Neural cell (in vitro differentiated cells): Measurements from ENCODE around the gene OR6X1. TPM values are rescaled to one million over a fixed set of nuclear protein-coding genes. Genes with fewer than 3 reads are reported as not detected.

Experiments
- H2AFZ ChIP-seq: fragments of 200-600, 300-800 bp; sonication (generic), shearing (Covaris generic); 2 replicates; pipeline ENCODE4 v1.6.0; 2014; ENCODE audit warnings: low read depth, mild to moderate bottlenecking, antibody characterized with exemption, low read length, moderate library complexity
- H3F3A ChIP-seq: fragments of 200-600 bp; shearing (Covaris generic); 2 replicates; pipeline ENCODE4 v1.6.1; 2016; ENCODE audit warnings: mild to moderate bottlenecking, moderate library complexity, mixed read lengths, antibody characterized with exemption, low read length; ENCODE audit not compliant: insufficient read depth, poor library complexity, severe bottlenecking
- H3K27ac ChIP-seq: fragments of 200-600, 300-800 bp; sonication (generic), shearing (Covaris generic); 2 replicates; pipeline ENCODE4 v1.5.1; 2014; ENCODE audit warnings: mild to moderate bottlenecking, low read length, moderate library complexity
- H3K27me3 ChIP-seq: fragments of 300-800, 200-600 bp; sonication (generic), shearing (Covaris generic); 2 replicates; pipeline ENCODE4 v1.6.0; 2014; ENCODE audit warnings: mild to moderate bottlenecking, low read depth, low read length, moderate library complexity; ENCODE audit not compliant: insufficient read depth
- H3K36me3 ChIP-seq: fragments of 300-800, 200-600 bp; sonication (generic), shearing (Covaris generic); 2 replicates; pipeline ENCODE4 v1.5.1; 2014; ENCODE audit warnings: mild to moderate bottlenecking, antibody characterized with exemption, low read length, moderate library complexity; ENCODE audit not compliant: insufficient read depth
- H3K4me2 ChIP-seq: fragments of 300-800, 200-600 bp; sonication (generic), shearing (Covaris generic); 2 replicates; pipeline ENCODE4 v1.6.0; 2014; ENCODE audit warnings: mild to moderate bottlenecking, low read length
- H3K4me3 ChIP-seq: fragments of 300-800, 200-600 bp; sonication (generic), shearing (Covaris generic); 2 replicates; pipeline ENCODE4 v1.5.1; 2014; ENCODE audit warnings: mild to moderate bottlenecking, low read length, moderate library complexity
- H3K79me2 ChIP-seq: fragments of 200-600 bp; shearing (Covaris generic); replicated peaks from 2 replicates; pipeline ENCODE4 v1.6.0; 2014; ENCODE audit warnings: mild to moderate bottlenecking, low read length, moderate library complexity; ENCODE audit not compliant: insufficient read depth
- H3K9ac ChIP-seq: fragments of 300-800, 200-600 bp; sonication (generic), shearing (Covaris generic); 2 replicates; pipeline ENCODE4 v1.6.1; 2016; ENCODE audit warnings: mild to moderate bottlenecking, low read length, mixed read lengths
- H3K9me2 ChIP-seq: fragments of 200-600 bp; shearing (Covaris generic); 2 replicates; pipeline ENCODE4 v1.6.1; 2016; ENCODE audit warnings: mild to moderate bottlenecking, low read length, mixed read lengths; ENCODE audit not compliant: insufficient read depth
- H3K9me3 ChIP-seq: fragments of 200-600, 300-800 bp; sonication (generic), shearing (Covaris generic); 2 replicates; pipeline ENCODE4 v1.6.1; 2016; ENCODE audit warnings: mild to moderate bottlenecking, mixed run types, low read length, moderate library complexity, mixed read lengths
- H4K20me1 ChIP-seq: fragments of 200-600 bp; shearing (Covaris generic); 2 replicates; pipeline ENCODE4 v1.6.1; 2016; ENCODE audit warnings: mild to moderate bottlenecking, mixed run types; ENCODE audit not compliant: insufficient read depth
- EP300 ChIP-seq: fragments of 450-650 bp; conservative IDR thresholded peaks from 2 replicates; pipeline ENCODE4 v1.6.1; 2014; ENCODE audit warnings: antibody characterized with exemption, mild to moderate bottlenecking, moderate library complexity; ENCODE audit not compliant: poor library complexity, severe bottlenecking
- EZH2 ChIP-seq: fragments of 200-600, 300-800 bp; shearing (Covaris generic), sonication (generic); IDR thresholded peaks from 2 replicates; pipeline ENCODE4 v1.6.1; 2014; ENCODE audit warnings: antibody characterized with exemption, low read length, borderline replicate concordance, mild to moderate bottlenecking; ENCODE audit not compliant: insufficient read depth, poor library complexity, severe bottlenecking
- MXI1 ChIP-seq: fragments of 450-650 bp; conservative IDR thresholded peaks from 2 replicates; pipeline ENCODE4 v1.6.1; 2014; ENCODE audit warnings: antibody characterized with exemption, mild to moderate bottlenecking; ENCODE audit not compliant: poor library complexity, severe bottlenecking
- POLR2AphosphoS5 ChIP-seq: IDR thresholded peaks from 2 replicates; pipeline ENCODE4 v1.6.1; 2012
- RAD21 ChIP-seq: fragments of 450-650 bp; conservative IDR thresholded peaks from 2 replicates; pipeline ENCODE4 v1.6.1; 2014; ENCODE audit warnings: antibody characterized with exemption, mild to moderate bottlenecking, moderate library complexity
- SMC3 ChIP-seq: fragments of 450-650 bp; conservative IDR thresholded peaks from 2 replicates; pipeline ENCODE4 v1.6.1; 2014; ENCODE audit warnings: antibody characterized with exemption, mild to moderate bottlenecking, moderate library complexity; ENCODE audit not compliant: poor library complexity
- TAF1 ChIP-seq: IDR thresholded peaks from 2 replicates; pipeline ENCODE4 v1.6.1; 2012; ENCODE audit warnings: low read depth
- polyA plus RNA-seq: library from polyadenylated mRNA; depleted of rRNA; stranded (reverse); fragments of >200 nt; gene quantifications from 2 replicates; pipeline ENCODE4 v1.2.3, GENCODE V29; 2014
- TF ChIP-seq, protein P1 (sequence below): fragments of 450-650 bp; IDR thresholded peaks from 2 replicates; pipeline ENCODE4 v1.5.1; 2014; ENCODE audit warnings: antibody characterized with exemption, mild to moderate bottlenecking, moderate library complexity; ENCODE audit not compliant: poor library complexity, severe bottlenecking
- TF ChIP-seq, protein P2 (sequence below): IDR thresholded peaks from 2 replicates; pipeline ENCODE4 v1.6.1; 2012; ENCODE audit warnings: borderline replicate concordance

OR6X1 gene
- polyA plus RNA-seq, 1 donor from 2014 or later, result not detected

DNA sequence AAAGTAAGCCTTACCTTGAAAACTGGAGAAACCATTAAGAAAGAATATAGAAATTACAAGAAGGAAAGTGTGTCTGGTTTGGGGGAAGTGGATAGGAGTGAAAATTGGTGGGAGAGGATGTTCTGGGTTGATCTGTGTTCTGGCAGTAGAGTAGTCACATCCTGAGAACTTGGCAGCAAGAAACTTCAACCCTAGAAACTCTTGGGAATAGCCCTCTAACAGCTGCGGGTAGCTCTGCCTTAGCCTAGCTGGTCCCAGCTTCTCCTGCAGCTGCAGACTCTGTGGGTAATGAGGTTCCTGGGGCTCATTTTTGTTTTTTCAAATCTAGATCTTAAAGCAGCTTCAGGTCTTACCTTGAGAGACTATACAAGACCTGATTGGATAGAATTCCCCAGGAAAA is 24.2 kb upstream of the OR6X1 start:
- H3K9me2 ChIP-seq, result no peaks in the 10 kb centered on the region
- no peak overlapping the region for H3K4me3 ChIP-seq
- TF ChIP-seq EP300 (no peak), EZH2 (no peak), TAF1 (no peak), POLR2AphosphoS5 (no peak), RAD21 (no peak), SMC3 (no peak), MXI1 (no peak)
- TF ChIP-seq, protein P1, sequence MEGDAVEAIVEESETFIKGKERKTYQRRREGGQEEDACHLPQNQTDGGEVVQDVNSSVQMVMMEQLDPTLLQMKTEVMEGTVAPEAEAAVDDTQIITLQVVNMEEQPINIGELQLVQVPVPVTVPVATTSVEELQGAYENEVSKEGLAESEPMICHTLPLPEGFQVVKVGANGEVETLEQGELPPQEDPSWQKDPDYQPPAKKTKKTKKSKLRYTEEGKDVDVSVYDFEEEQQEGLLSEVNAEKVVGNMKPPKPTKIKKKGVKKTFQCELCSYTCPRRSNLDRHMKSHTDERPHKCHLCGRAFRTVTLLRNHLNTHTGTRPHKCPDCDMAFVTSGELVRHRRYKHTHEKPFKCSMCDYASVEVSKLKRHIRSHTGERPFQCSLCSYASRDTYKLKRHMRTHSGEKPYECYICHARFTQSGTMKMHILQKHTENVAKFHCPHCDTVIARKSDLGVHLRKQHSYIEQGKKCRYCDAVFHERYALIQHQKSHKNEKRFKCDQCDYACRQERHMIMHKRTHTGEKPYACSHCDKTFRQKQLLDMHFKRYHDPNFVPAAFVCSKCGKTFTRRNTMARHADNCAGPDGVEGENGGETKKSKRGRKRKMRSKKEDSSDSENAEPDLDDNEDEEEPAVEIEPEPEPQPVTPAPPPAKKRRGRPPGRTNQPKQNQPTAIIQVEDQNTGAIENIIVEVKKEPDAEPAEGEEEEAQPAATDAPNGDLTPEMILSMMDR, result no peak
- TF ChIP-seq, protein P2, sequence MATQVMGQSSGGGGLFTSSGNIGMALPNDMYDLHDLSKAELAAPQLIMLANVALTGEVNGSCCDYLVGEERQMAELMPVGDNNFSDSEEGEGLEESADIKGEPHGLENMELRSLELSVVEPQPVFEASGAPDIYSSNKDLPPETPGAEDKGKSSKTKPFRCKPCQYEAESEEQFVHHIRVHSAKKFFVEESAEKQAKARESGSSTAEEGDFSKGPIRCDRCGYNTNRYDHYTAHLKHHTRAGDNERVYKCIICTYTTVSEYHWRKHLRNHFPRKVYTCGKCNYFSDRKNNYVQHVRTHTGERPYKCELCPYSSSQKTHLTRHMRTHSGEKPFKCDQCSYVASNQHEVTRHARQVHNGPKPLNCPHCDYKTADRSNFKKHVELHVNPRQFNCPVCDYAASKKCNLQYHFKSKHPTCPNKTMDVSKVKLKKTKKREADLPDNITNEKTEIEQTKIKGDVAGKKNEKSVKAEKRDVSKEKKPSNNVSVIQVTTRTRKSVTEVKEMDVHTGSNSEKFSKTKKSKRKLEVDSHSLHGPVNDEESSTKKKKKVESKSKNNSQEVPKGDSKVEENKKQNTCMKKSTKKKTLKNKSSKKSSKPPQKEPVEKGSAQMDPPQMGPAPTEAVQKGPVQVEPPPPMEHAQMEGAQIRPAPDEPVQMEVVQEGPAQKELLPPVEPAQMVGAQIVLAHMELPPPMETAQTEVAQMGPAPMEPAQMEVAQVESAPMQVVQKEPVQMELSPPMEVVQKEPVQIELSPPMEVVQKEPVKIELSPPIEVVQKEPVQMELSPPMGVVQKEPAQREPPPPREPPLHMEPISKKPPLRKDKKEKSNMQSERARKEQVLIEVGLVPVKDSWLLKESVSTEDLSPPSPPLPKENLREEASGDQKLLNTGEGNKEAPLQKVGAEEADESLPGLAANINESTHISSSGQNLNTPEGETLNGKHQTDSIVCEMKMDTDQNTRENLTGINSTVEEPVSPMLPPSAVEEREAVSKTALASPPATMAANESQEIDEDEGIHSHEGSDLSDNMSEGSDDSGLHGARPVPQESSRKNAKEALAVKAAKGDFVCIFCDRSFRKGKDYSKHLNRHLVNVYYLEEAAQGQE, result no peak
- no peak overlapping the region for H3K27ac ChIP-seq
- H3F3A ChIP-seq, result no peaks in the 10 kb centered on the region
- no peak overlapping the region for H3K9ac ChIP-seq
- H3K79me2 ChIP-seq, result no peaks in the 10 kb centered on the region
- H3K9me3 ChIP-seq, result no peaks in the 10 kb centered on the region
- H3K36me3 ChIP-seq, result no peaks in the 10 kb centered on the region
- H4K20me1 ChIP-seq, result no peaks in the 10 kb centered on the region
- no peak overlapping the region for H3K4me2 ChIP-seq
- H3K27me3 ChIP-seq, result no peaks in the 10 kb centered on the region
- no peak overlapping the region for H2AFZ ChIP-seq

DNA sequence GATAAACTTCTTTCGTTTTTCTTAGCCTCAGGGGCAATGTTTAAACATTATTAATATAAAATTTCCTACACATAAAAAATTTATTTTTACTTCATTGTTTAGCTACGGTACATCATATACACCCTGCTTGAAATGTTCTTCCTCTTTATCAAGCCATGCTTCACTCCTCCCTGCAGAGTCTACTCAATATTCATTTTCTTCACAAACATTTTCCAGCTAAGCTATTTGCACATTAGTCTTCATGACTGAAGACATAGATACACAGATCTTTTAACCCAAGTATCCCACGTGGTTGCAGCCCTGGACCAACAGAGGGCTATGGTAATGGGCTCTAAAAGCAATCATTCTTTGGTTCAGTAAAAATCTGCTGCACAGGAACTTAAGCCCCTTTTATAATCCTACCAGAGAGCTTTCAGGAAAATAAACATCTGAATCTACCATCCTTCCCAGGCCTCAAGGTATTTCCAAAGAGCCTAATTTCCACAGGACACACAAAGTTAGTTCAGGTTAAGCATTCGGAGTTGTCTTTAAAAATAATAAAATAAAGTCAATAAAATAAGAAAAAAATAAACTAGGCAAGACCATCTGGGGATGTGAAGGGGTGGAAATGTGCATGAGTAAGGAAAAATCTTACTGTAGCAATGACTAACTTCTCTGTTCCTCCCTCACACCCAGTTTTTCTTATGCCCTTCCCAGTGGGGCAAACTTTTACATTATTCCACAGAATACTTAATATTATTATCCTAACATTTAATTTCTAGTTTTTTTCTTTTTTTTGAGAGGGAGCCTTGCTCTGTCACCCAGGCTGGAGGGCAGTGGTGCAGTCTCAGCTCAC is 21.6 kb upstream of the OR6X1 start:
- Histone ChIP-seq H2AFZ (no peak overlapping the region), H3K9ac (no peak overlapping the region), H3F3A (no peaks in the 10 kb centered on the region), H3K79me2 (no peaks in the 10 kb centered on the region), H3K9me2 (no peaks in the 10 kb centered on the region), H4K20me1 (no peaks in the 10 kb centered on the region), H3K9me3 (no peaks in the 10 kb centered on the region), H3K4me3 (no peak overlapping the region), H3K27ac (no peak overlapping the region), H3K4me2 (no peak overlapping the region), H3K27me3 (no peaks in the 10 kb centered on the region), H3K36me3 (no peaks in the 10 kb centered on the region)
- TF ChIP-seq POLR2AphosphoS5 (no peak), MXI1 (no peak), TAF1 (no peak), EZH2 (no peak), EP300 (no peak), SMC3 (no peak), RAD21 (no peak)
- TF ChIP-seq, protein P2, result no peak
- TF ChIP-seq, protein P1, result no peak
